DND-41 (cell line): ENCODE results near the gene AGFG2.

Source experiments
- ATAC-seq: fragments of 200-7000 bp; cut with Tn5 transposase; 3 replicates; pipeline ENCODE4 v1.9.1; 2021; ENCODE audit warnings: low read depth; ENCODE audit not compliant: insufficient read depth
- DNase-seq: peaks from one replicate; pipeline ENCODE4 v3.0.0-alpha.2; 2020
- H2AFZ ChIP-seq: 2 replicates; pipeline ENCODE4 v1.6.0; 2012; ENCODE audit warnings: low read depth, low read length
- H3K27ac ChIP-seq: 2 replicates; pipeline ENCODE4 v1.5.1; 2012; ENCODE audit warnings: low read length, inconsistent platforms
- H3K27me3 ChIP-seq: fragments of 200-600 bp; sonication (generic); 2 replicates; pipeline ENCODE4 v1.6.0; 2012; ENCODE audit warnings: low read length, mild to moderate bottlenecking, inconsistent platforms; ENCODE audit not compliant: insufficient read depth, poor library complexity
- H3K36me3 ChIP-seq: 2 replicates; pipeline ENCODE4 v1.5.1; 2012; ENCODE audit warnings: low read length, inconsistent platforms; ENCODE audit not compliant: insufficient read depth
- H3K4me1 ChIP-seq: 2 replicates; pipeline ENCODE4 v1.5.1; 2012; ENCODE audit warnings: mild to moderate bottlenecking, low read length; ENCODE audit not compliant: insufficient read depth
- H3K4me2 ChIP-seq: 2 replicates; pipeline ENCODE4 v1.6.0; 2012; ENCODE audit warnings: mild to moderate bottlenecking, moderate library complexity, low read length, inconsistent platforms; ENCODE audit not compliant: insufficient read depth
- H3K4me3 ChIP-seq, 2 experiments: fragments of 200-600 bp in 1 of 2; shearing (Covaris generic) in 1 of 2; 2 replicates each; pipeline ENCODE4 v1.5.1; 2012 to 2016; ENCODE audit warnings: inconsistent platforms in 2 of 2, low read length in 2 of 2, mild to moderate bottlenecking in 2 of 2, low read depth in 1 of 2, moderate library complexity in 1 of 2
- H3K79me2 ChIP-seq: 2 replicates; pipeline ENCODE4 v1.6.0; 2012; ENCODE audit warnings: low read length, inconsistent platforms; ENCODE audit not compliant: insufficient read depth
- H3K9ac ChIP-seq: 2 replicates; pipeline ENCODE4 v1.6.0; 2012; ENCODE audit warnings: low read depth, mild to moderate bottlenecking, inconsistent platforms, low read length, moderate library complexity
- H3K9me3 ChIP-seq: 2 replicates; pipeline ENCODE4 v1.5.1; 2012; ENCODE audit warnings: low read length, moderate library complexity, mild to moderate bottlenecking, inconsistent platforms; ENCODE audit not compliant: insufficient read depth, severe bottlenecking
- H4K20me1 ChIP-seq: 2 replicates; pipeline ENCODE4 v1.6.0; 2012; ENCODE audit warnings: low read length; ENCODE audit not compliant: insufficient read depth
- CTCF ChIP-seq: IDR thresholded peaks from 2 replicates; pipeline ENCODE4 v1.5.1; 2012; ENCODE audit warnings: borderline replicate concordance, low read length, moderate library complexity, mild to moderate bottlenecking; ENCODE audit not compliant: poor library complexity, severe bottlenecking; ENCODE audit errors: extremely low read depth
- EZH2 ChIP-seq: IDR thresholded peaks from 3 replicates; pipeline ENCODE4 v1.6.1; 2012; ENCODE audit warnings: borderline replicate concordance, low read depth, mild to moderate bottlenecking, moderate library complexity, low read length, inconsistent platforms; ENCODE audit not compliant: severe bottlenecking

AGFG2 gene

GRCh38 chr7:100582650-100583049, 43.6 kb downstream of the AGFG2 start:
- Histone ChIP-seq H3K9me3 (no peaks in the 10 kb centered on the region), H3K36me3 (peaks cover 59% of the 10 kb centered on the region), H3K27me3 (no peaks in the 10 kb centered on the region), H2AFZ (no peak overlapping the region), H3K27ac (peak overlapping the region; percentile 94), H3K4me1 (peaks cover 41% of the 10 kb centered on the region), H3K4me2 (peak overlapping the region; percentile 89), H3K9ac (peak overlapping the region; percentile 93), H3K4me3 (peak overlapping the region in 1 of 2 experiments; percentile 90; a peak in 2 of 4 replicates), H4K20me1 (peaks cover 67% of the 10 kb centered on the region), H3K79me2 (peaks cover 53% of the 10 kb centered on the region)
- no peak for DNase-seq
- no peak for ATAC-seq
- TF ChIP-seq CTCF (no peak), EZH2 (no peak)

GRCh38 chr7:100583132-100584053, 44.4 kb downstream of the AGFG2 start:
- Histone ChIP-seq H3K27me3 (no peaks in the 10 kb centered on the region), H3K9me3 (no peaks in the 10 kb centered on the region), H3K4me3 (peak overlapping the region; percentile 82 to 90; a peak in 3 of 4 replicates), H3K4me2 (peak overlapping the region; percentile 89), H3K79me2 (peaks cover 53% of the 10 kb centered on the region), H3K4me1 (peaks cover 41% of the 10 kb centered on the region), H3K36me3 (peaks cover 51% of the 10 kb centered on the region), H3K27ac (peak overlapping the region; percentile 94), H4K20me1 (peaks cover 62% of the 10 kb centered on the region), H2AFZ (peak overlapping the region; percentile 33), H3K9ac (peak overlapping the region; percentile 93)
- ATAC-seq (peak; percentile 46), DNase-seq (peak; percentile 89)
- TF ChIP-seq CTCF = no peak
- no peak for TF ChIP-seq EZH2

GRCh38 chr7:100584054-100584682, 45.2 kb downstream of the AGFG2 start:
- H3K27me3 ChIP-seq = no peaks in the 10 kb centered on the region
- peaks cover 44% of the 10 kb centered on the region for H3K36me3 ChIP-seq
- H3K4me3 ChIP-seq = peak overlapping the region; percentile 82 to 90; a peak in 3 of 4 replicates
- H3K4me2 ChIP-seq = peak overlapping the region; percentile 89
- peaks cover 41% of the 10 kb centered on the region for H3K4me1 ChIP-seq
- DNase-seq = peak; percentile 29
- peak overlapping the region; percentile 94 for H3K27ac ChIP-seq
- H4K20me1 ChIP-seq = peaks cover 54% of the 10 kb centered on the region
- no peak for ATAC-seq
- no peaks in the 10 kb centered on the region for H3K9me3 ChIP-seq
- TF ChIP-seq CTCF = no peak
- TF ChIP-seq EZH2 = no peak
- H2AFZ ChIP-seq = peak overlapping the region; percentile 32
- peaks cover 53% of the 10 kb centered on the region for H3K79me2 ChIP-seq
- peak overlapping the region; percentile 93 for H3K9ac ChIP-seq
